ENCODE data around the gene PKD1L1. TPM values are rescaled to one million over a fixed set of nuclear protein-coding genes. Genes with fewer than 3 reads are reported as not detected.

PKD1L1 gene
- total RNA-seq, 4 donors from 2014 or later, result 0.11 to 2.6 TPM; not detected in 2

GRCh38 chr7:47832105-47832715, 116.1 kb downstream of the PKD1L1 start:
- H3K27me3 ChIP-seq, result no peaks in the 10 kb centered on the region
- no peak overlapping the region for H3K4me3 ChIP-seq
- no peak overlapping the region for H3K27ac ChIP-seq
- DNase-seq (ENCODE audit: low spot score in 2 of 2), result no peak
- TF ChIP-seq EP300 (IDR thresholded peaks at IDR 0.05) (no peak), POLR2A (IDR thresholded peaks at IDR 0.05) (no peak), POLR2AphosphoS5 (IDR thresholded peaks at IDR 0.05) (no peak)
- TF ChIP-seq, protein P1, sequence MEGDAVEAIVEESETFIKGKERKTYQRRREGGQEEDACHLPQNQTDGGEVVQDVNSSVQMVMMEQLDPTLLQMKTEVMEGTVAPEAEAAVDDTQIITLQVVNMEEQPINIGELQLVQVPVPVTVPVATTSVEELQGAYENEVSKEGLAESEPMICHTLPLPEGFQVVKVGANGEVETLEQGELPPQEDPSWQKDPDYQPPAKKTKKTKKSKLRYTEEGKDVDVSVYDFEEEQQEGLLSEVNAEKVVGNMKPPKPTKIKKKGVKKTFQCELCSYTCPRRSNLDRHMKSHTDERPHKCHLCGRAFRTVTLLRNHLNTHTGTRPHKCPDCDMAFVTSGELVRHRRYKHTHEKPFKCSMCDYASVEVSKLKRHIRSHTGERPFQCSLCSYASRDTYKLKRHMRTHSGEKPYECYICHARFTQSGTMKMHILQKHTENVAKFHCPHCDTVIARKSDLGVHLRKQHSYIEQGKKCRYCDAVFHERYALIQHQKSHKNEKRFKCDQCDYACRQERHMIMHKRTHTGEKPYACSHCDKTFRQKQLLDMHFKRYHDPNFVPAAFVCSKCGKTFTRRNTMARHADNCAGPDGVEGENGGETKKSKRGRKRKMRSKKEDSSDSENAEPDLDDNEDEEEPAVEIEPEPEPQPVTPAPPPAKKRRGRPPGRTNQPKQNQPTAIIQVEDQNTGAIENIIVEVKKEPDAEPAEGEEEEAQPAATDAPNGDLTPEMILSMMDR (IDR thresholded peaks at IDR 0.05), result no peak
- no peaks in the 10 kb centered on the region for H3K36me3 ChIP-seq
- H3K9me3 ChIP-seq, result no peaks in the 10 kb centered on the region
- H3K4me1 ChIP-seq, result peaks cover 9% of the 10 kb centered on the region
- WGBS, result 94% methylated on average over 10 of the region's 10 CpGs

- WGBS, result 59% methylated on average over 5 of the region's 5 CpGs
- peaks cover 9% of the 10 kb centered on the region for H3K4me1 ChIP-seq
- no peak overlapping the region for H3K4me3 ChIP-seq
- TF ChIP-seq POLR2A (IDR thresholded peaks at IDR 0.05), result no peak
- no peak for TF ChIP-seq POLR2AphosphoS5 (IDR thresholded peaks at IDR 0.05)
- TF ChIP-seq, protein P1 (IDR thresholded peaks at IDR 0.05), result no peak
- no peak for TF ChIP-seq EP300 (IDR thresholded peaks at IDR 0.05)
- no peaks in the 10 kb centered on the region for H3K27me3 ChIP-seq
- no peak for DNase-seq (ENCODE audit: low spot score in 2 of 2)
- H3K36me3 ChIP-seq, result no peaks in the 10 kb centered on the region
- H3K9me3 ChIP-seq, result no peaks in the 10 kb centered on the region
- no peak overlapping the region for H3K27ac ChIP-seq
Observed at GRCh38 chr7:47830015-47830414, 118.3 kb downstream of the PKD1L1 start.

DNA sequence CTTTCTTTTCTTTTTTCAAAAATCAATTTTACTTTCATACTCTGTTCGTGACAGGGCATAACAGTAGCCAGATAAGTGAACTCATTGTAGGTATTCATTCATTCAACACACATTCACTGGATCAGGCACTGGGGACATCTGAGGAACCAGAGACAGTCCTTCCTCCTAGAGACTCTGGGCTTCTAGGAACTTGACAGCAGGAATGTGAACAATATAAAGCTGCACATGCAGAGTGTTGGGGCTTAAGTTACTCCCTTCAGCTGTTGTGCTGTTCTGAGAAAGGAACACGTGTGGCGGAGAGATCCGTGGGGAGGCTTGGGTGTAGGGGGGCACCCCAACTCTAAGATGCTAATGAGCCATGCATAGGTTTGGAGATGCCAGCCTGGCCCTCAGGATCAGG, 120.4 kb downstream of the PKD1L1 start:
- no peaks in the 10 kb centered on the region for H3K36me3 ChIP-seq
- H3K4me3 ChIP-seq, result no peak overlapping the region
- DNase-seq (ENCODE audit: low spot score in 2 of 2), result no peak
- H3K9me3 ChIP-seq, result no peaks in the 10 kb centered on the region
- no peaks in the 10 kb centered on the region for H3K27me3 ChIP-seq
- no peak for TF ChIP-seq POLR2AphosphoS5 (IDR thresholded peaks at IDR 0.05)
- TF ChIP-seq POLR2A (IDR thresholded peaks at IDR 0.05), result no peak
- TF ChIP-seq EP300 (IDR thresholded peaks at IDR 0.05), result no peak
- TF ChIP-seq, protein P1 (IDR thresholded peaks at IDR 0.05), result no peak
- H3K4me1 ChIP-seq, result peaks cover 9% of the 10 kb centered on the region
- H3K27ac ChIP-seq, result no peak overlapping the region
- WGBS, result 78% methylated on average over 4 of the region's 4 CpGs

GRCh38 chr7:47827351-47827756, 120.9 kb downstream of the PKD1L1 start:
- no peaks in the 10 kb centered on the region for H3K36me3 ChIP-seq
- peaks cover 9% of the 10 kb centered on the region for H3K4me1 ChIP-seq
- DNase-seq (ENCODE audit: low spot score in 2 of 2), result no peak
- H3K27me3 ChIP-seq, result no peaks in the 10 kb centered on the region
- no peaks in the 10 kb centered on the region for H3K9me3 ChIP-seq
- no peak overlapping the region for H3K27ac ChIP-seq
- H3K4me3 ChIP-seq, result no peak overlapping the region
- 54% methylated on average over 8 of the region's 8 CpGs for WGBS
- TF ChIP-seq, protein P1 (IDR thresholded peaks at IDR 0.05), result no peak
- no peak for TF ChIP-seq POLR2A (IDR thresholded peaks at IDR 0.05)
- no peak for TF ChIP-seq POLR2AphosphoS5 (IDR thresholded peaks at IDR 0.05)
- TF ChIP-seq EP300 (IDR thresholded peaks at IDR 0.05), result no peak

DNA sequence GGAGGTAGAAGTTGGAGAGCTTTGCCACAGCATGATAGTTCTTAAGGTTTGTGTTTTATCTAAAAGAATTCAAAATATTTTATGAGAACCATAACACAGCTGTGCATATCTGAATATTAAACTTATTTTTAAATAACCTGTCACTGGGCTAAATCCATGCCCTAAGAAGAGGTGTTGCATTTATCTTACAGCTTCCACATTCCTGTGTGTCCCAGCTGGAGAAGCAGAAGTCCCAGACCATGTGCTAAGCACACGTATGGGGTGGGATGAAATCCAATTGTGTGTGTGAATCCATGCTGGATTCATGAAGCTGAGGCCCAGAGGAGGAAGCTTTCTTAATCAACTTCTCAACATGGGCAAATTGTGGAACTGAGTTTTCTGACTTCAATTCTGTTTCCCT, 121.5 kb downstream of the PKD1L1 start:
- no peaks in the 10 kb centered on the region for H3K27me3 ChIP-seq
- no peaks in the 10 kb centered on the region for H3K36me3 ChIP-seq
- H3K9me3 ChIP-seq, result no peaks in the 10 kb centered on the region
- no peak for DNase-seq (ENCODE audit: low spot score in 2 of 2)
- no peak overlapping the region for H3K27ac ChIP-seq
- no peak overlapping the region for H3K4me3 ChIP-seq
- TF ChIP-seq EP300 (IDR thresholded peaks at IDR 0.05), result no peak
- TF ChIP-seq POLR2AphosphoS5 (IDR thresholded peaks at IDR 0.05), result no peak
- TF ChIP-seq POLR2A (IDR thresholded peaks at IDR 0.05), result no peak
- TF ChIP-seq, protein P1 (IDR thresholded peaks at IDR 0.05), result no peak
- WGBS, result 50% methylated on average over 1 of the region's 1 CpG
- H3K4me1 ChIP-seq, result peaks cover 9% of the 10 kb centered on the region

Data from suprapubic skin (tissue), 4 donors.